Keratinocyte (primary cell): ENCODE results near the gene HLF. TPM values are rescaled to one million over a fixed set of nuclear protein-coding genes. Genes with fewer than 3 reads are reported as not detected.

Experiments used
- DNase-seq: peaks from one replicate; pipeline ENCODE4 v3.0.0-alpha.2; 2011; ENCODE audit warnings: low read depth, missing footprints, low spot score
- FAIRE-seq: peaks from 2 replicates; lab custom pipeline; 2011; peaks lifted over from hg19 to GRCh38; lab: Jason Lieb, UNC
- H2AFZ ChIP-seq: 2 replicates; pipeline ENCODE4 v1.6.0; 2012; ENCODE audit warnings: low read length, control low read depth, inconsistent platforms; ENCODE audit not compliant: control insufficient read depth
- H3K27ac ChIP-seq: 2 replicates; pipeline ENCODE4 v1.5.1; 2011; ENCODE audit warnings: low read length; ENCODE audit not compliant: control insufficient read depth, insufficient read depth
- H3K27me3 ChIP-seq: 3 replicates; pipeline ENCODE4 v1.6.0; 2011; ENCODE audit warnings: low read length; ENCODE audit not compliant: control insufficient read depth, insufficient read depth; ENCODE audit errors: extremely low read depth
- H3K36me3 ChIP-seq, 2 experiments: 2 replicates in 1 of 2; 3 replicates in 1 of 2; pipeline ENCODE4 v1.5.1; 2011; ENCODE audit warnings: low read length in 2 of 2, mild to moderate bottlenecking in 1 of 2; ENCODE audit not compliant: control insufficient read depth in 2 of 2, insufficient read depth in 2 of 2; ENCODE audit errors: extremely low read depth in 1 of 2
- H3K4me1 ChIP-seq: 3 replicates; pipeline ENCODE4 v1.5.1; 2011; ENCODE audit warnings: low read length; ENCODE audit not compliant: control insufficient read depth, insufficient read depth; ENCODE audit errors: extremely low read depth
- H3K4me2 ChIP-seq: 3 replicates; pipeline ENCODE4 v1.6.0; 2011; ENCODE audit warnings: low read depth, low read length; ENCODE audit not compliant: control insufficient read depth, insufficient read depth; ENCODE audit errors: extremely low read depth
- H3K4me3 ChIP-seq, 3 experiments: fragments of 200-600 bp in 1 of 3; sonication (generic) in 1 of 3; 2 replicates in 2 of 3; 3 replicates in 1 of 3; pipeline ENCODE4 v1.5.1; 2011 to 2016; ENCODE audit warnings: low read length in 3 of 3, mild to moderate bottlenecking in 3 of 3, control low read depth in 2 of 3, inconsistent platforms in 1 of 3, low read depth in 1 of 3, mixed read lengths in 1 of 3, mixed run types in 1 of 3, moderate library complexity in 1 of 3; ENCODE audit not compliant: control insufficient read depth in 2 of 3, insufficient read depth in 2 of 3; ENCODE audit errors: extremely low read depth in 1 of 3
- H3K79me2 ChIP-seq: 2 replicates; pipeline ENCODE4 v1.6.0; 2012; ENCODE audit warnings: low read length; ENCODE audit not compliant: control insufficient read depth, insufficient read depth
- H3K9ac ChIP-seq: 3 replicates; pipeline ENCODE4 v1.6.0; 2011; ENCODE audit warnings: low read length; ENCODE audit not compliant: control insufficient read depth, insufficient read depth; ENCODE audit errors: extremely low read depth
- H3K9me1 ChIP-seq: 3 replicates; pipeline ENCODE4 v1.6.0; 2011; ENCODE audit warnings: low read length; ENCODE audit not compliant: control insufficient read depth, insufficient read depth; ENCODE audit errors: extremely low read depth
- H3K9me3 ChIP-seq: 2 replicates; pipeline ENCODE4 v1.5.1; 2012; ENCODE audit warnings: low read depth, low read length; ENCODE audit not compliant: control insufficient read depth
- H4K20me1 ChIP-seq: 3 replicates; pipeline ENCODE4 v1.6.0; 2011; ENCODE audit warnings: low read length; ENCODE audit not compliant: control insufficient read depth, insufficient read depth; ENCODE audit errors: extremely low read depth
- CTCF ChIP-seq, 3 experiments: IDR thresholded peaks in 1 of 3; conservative IDR thresholded peaks in 1 of 3; optimal IDR thresholded peaks in 1 of 3; 2 replicates in 2 of 3; 3 replicates in 1 of 3; pipeline versions ENCODE3 to v1.5.1; 2011; ENCODE audit warnings: low read length in 3 of 3, mild to moderate bottlenecking in 3 of 3, moderate library complexity in 2 of 3, control low read depth in 1 of 3, inconsistent platforms in 1 of 3; ENCODE audit not compliant: insufficient read depth in 2 of 3; ENCODE audit errors: extremely low read depth in 1 of 3
- EZH2 ChIP-seq: IDR thresholded peaks from one replicate; pipeline ENCODE4 v1.6.1; 2012; ENCODE audit warnings: inconsistent platforms, mild to moderate bottlenecking, low read length, moderate library complexity
- dilution Hi-C: fragments of 300-500 bp; cut with MboI; formaldehyde crosslinking; loops from one replicate; pipeline ENCODE4 v1.7.0; 2020; ENCODE audit warnings: low sequenced_read_pairs; ENCODE audit not compliant: extremely low pct_ligation_motif_present
- polyA plus RNA-seq, 5 experiments: library from polyadenylated mRNA; depleted of rRNA in 3 of 5; stranded (reverse) in 3 of 5; stranded (forward) in 1 of 5; unstranded in 1 of 5; fragments of >200 nt; gene quantifications; 1 replicate in 1 of 5; 2 replicates in 3 of 5; 3 replicates in 1 of 5; pipeline versions ENCODE4 v1.2.1 to v1.2.3, GENCODE V29; 2011 to 2012; ENCODE audit warnings: missing spikeins in 2 of 5, low read depth in 1 of 5, low replicate concordance in 1 of 5

HLF gene
- polyA plus RNA-seq, 1 donor (not counting 4 experiments of a cell fraction or from before 2014, with no cell fraction given), result 0.21 TPM

GRCh38 chr17:55325406-55325805, 60.6 kb downstream of the HLF start:
- Histone ChIP-seq H3K4me3 (no peak overlapping the region), H2AFZ (no peak overlapping the region), H3K4me2 (no peak overlapping the region), H3K27ac (no peak overlapping the region), H3K27me3 (no peaks in the 10 kb centered on the region), H3K9ac (no peak overlapping the region), H4K20me1 (no peaks in the 10 kb centered on the region), H3K36me3 (no peaks in the 10 kb centered on the region), H3K79me2 (no peaks in the 10 kb centered on the region), H3K4me1 (peaks cover 17% of the 10 kb centered on the region), H3K9me1 (no peaks in the 10 kb centered on the region), H3K9me3 (no peaks in the 10 kb centered on the region)
- dilution Hi-C loops, result no loop called here
- TF ChIP-seq EZH2 (no peak), CTCF (optimal IDR thresholded peaks at IDR 0.05 in 1 of 3, IDR thresholded peaks at IDR 0.05 in 1 of 3, conservative IDR thresholded peaks at IDR 0.05 in 1 of 3; ENCODE audit: extremely low read depth in 1 of 3, insufficient read depth in 2 of 3, low read length in 3 of 3) (no peak)
- no peak for DNase-seq
- no peak for FAIRE-seq

- Histone ChIP-seq H3K27ac (no peak overlapping the region), H3K79me2 (no peaks in the 10 kb centered on the region), H2AFZ (no peak overlapping the region), H3K4me1 (peaks cover 11% of the 10 kb centered on the region), H3K4me3 (no peak overlapping the region), H3K36me3 (no peaks in the 10 kb centered on the region), H3K9ac (no peak overlapping the region), H4K20me1 (no peaks in the 10 kb centered on the region), H3K4me2 (no peak overlapping the region), H3K27me3 (no peaks in the 10 kb centered on the region), H3K9me3 (no peaks in the 10 kb centered on the region), H3K9me1 (no peaks in the 10 kb centered on the region)
- TF ChIP-seq EZH2 (no peak), CTCF (optimal IDR thresholded peaks at IDR 0.05 in 1 of 3, IDR thresholded peaks at IDR 0.05 in 1 of 3, conservative IDR thresholded peaks at IDR 0.05 in 1 of 3; ENCODE audit: extremely low read depth in 1 of 3, insufficient read depth in 2 of 3, low read length in 3 of 3) (no peak)
- no peak for FAIRE-seq
- dilution Hi-C loops, result no loop called here
- no peak for DNase-seq
Observed at GRCh38 chr17:55326030-55326429, 61.3 kb downstream of the HLF start.
